GM18868 (cell line): ENCODE results near the gene DIAPH3.

ENCODE experiments used
- ATAC-seq: cut with Tn5 transposase; IDR thresholded peaks from one replicate; pipeline ENCODE4 v1.9.1; 2021; ENCODE audit warnings: mild to moderate bottlenecking, moderate library complexity; ENCODE audit not compliant: unreplicated experiment

DIAPH3 gene

DNA sequence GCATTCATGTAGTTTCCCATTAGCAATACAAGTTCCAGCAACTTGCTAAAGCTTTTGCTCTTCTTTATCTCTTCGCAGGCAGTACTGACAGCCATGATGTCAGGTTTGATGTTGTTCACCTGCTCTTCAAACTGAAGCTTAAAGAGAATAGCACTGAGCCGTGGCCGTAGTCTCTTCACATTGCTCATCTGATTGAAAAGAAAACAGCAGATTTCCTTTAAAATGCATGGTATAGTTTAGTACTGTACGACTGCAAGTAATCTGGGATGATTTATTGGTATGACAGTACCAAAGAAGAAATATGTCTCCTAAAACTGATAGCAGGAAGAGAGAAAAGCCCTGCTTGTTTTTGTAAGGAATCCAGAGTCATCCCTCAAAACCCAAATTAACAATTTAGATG is 284.4 kb downstream of the DIAPH3 start:
- ATAC-seq, result no peak

- ATAC-seq, result no peak
These were observed 285.8 kb downstream of the DIAPH3 start for GRCh38 chr13:59877933-59878332.

- ATAC-seq, result no peak
These were observed 288.8 kb downstream of the DIAPH3 start for GRCh38 chr13:59874973-59875372.

GRCh38 chr13:59873856-59874255 is 289.9 kb downstream of the DIAPH3 start:
- ATAC-seq, result no peak

GRCh38 chr13:59873309-59873708 is 290.4 kb downstream of the DIAPH3 start:
- ATAC-seq, result no peak

DNA sequence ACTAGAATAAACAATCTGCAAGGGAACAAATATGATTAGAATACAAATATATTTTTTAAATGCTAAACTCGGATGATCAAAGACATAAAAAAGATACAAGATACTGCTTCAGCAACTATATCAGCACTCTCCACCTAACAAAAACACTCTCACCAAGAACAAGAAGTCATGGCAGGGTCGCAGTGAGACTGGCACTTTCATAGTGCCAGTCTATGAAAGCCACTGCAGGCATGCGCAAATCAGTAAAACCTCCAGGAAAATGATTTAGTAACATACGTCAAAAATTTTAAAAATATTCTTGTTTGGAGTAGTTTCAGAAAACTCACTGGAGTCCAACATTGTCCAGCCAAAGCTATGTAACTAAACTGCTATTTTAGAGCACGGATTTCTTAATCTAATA is 295.9 kb downstream of the DIAPH3 start:
- ATAC-seq, result no peak

- no peak for ATAC-seq
These were observed 298.3 kb downstream of the DIAPH3 start for GRCh38 chr13:59865398-59865797.

GRCh38 chr13:59863621-59864020 is 300.1 kb downstream of the DIAPH3 start:
- ATAC-seq, result no peak

DNA sequence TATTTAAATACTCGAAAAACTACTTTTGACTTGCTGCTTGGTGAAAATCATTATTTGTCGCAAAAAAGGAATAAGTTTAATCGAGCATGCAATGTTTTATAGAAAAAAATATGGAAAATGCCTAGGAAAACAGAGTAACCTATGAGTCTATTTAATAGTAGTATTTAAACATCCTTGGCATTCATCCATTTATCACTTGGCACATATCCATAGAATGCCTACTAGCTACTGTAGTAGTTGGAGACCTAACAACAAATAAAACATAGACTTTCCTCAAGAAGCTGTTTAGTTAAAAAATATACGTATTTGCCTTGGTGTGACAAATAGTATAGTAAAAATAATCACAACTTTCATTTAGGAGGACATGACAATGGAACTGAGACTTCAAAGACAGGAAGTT is 302.1 kb downstream of the DIAPH3 start:
- ATAC-seq, result no peak

DNA sequence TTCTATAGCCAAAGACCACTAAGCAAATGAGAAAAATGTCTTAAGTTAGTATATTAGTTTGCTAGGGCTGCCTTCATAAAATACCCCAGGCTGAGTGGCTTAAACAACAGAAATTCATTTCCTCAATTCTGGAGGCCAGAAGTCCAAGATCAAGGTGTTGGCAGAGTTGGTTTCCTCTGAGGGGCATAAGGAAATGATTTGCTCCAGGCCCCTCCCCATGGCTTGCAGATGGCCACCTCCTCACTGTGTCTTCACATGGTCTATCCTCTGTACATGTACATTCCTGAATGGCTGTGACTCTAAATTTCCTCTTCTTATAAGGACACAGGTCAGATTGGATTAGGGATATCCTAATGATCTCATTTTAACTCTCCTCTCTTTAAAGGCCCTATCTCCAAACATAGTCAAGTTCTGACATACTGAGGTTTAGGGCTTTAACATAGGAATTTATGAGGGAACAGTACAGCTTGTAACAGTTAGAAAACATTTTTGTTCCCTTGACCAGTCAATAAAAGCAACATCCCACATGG is 307.4 kb downstream of the DIAPH3 start:
- no peak for ATAC-seq

- ATAC-seq, result no peak
These were observed 316.7 kb downstream of the DIAPH3 start for GRCh38 chr13:59846845-59847620.

DNA sequence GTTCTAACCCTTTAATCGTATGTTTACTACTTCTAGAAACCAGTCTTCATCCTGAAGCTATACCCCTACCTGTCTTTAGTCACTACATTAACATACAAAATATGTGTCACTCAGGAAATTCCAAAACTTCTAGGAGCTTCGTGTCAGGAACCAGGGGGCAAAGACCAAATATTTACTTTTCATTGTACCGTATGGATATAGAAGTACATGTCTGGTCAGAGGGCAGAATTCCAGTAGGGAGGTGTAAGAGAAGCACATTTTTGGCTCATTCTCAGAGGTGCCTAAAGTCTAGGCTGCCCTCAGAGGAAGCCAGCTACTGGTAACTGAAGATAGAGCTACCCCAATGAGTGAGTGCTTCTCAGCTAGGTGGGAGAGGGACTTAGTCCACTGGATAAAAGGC is 320.7 kb downstream of the DIAPH3 start:
- ATAC-seq, result no peak

- ATAC-seq, result no peak
These were observed 321.2 kb downstream of the DIAPH3 start for GRCh38 chr13:59842507-59842906.

GRCh38 chr13:59839186-59839585 is 324.5 kb downstream of the DIAPH3 start:
- ATAC-seq, result no peak

- no peak for ATAC-seq
These were observed 326.6 kb downstream of the DIAPH3 start for GRCh38 chr13:59837101-59837500.

DNA sequence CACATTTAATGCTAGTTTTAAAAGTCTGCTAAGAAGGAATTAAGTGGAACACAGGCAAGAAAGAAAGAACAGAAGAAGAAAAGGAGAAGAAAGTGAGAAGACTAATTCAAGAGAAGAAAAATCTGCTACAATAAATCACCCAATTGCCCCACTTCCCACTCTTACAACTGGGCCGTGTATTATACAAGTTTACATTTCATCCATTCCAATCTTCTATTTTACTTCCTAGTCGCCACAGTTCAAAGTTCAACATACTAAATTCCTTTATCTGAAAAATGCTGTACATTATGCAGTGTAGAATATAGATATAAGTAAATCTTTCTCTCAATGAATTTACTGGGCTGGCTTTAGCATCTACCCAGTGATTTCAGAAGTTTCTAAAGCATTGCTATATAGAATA is 328.2 kb downstream of the DIAPH3 start:
- ATAC-seq, result no peak

DNA sequence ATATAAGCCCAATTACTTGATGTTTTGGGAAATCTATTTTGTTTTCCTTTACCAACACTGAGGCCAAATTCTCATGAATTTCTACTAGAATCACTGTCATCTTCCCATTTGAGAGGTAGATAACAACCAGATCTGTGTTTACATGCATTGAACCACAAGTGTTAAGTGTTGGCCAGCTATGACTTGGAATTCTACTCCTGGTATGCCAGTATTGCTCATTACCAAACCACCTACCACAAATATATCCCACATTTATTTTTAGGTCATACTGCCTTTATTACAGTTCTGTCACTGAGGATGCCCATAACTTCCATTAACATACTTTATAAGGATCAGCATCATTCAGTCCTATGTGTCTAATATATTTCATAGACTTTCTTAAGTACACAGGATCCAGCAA is 328.9 kb downstream of the DIAPH3 start:
- no peak for ATAC-seq

DNA sequence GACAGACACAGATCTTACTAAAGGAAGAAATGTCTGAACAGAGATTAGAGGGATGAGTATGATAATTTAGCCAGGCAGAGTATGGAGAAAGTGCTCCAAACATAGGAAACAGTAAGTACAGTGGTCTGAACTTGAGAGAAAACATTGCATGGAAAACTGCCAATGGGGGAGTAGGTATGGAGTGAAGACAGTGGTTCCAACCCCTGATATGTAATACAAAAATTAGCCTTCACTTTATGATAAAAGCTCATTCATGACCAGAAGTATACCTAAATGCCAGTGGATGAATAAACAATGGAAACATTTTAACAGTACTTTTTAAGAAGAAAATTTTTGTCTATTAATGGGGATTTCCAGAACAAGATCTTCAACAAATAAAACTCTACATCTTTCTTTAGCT is 334.0 kb downstream of the DIAPH3 start:
- ATAC-seq, result no peak

GRCh38 chr13:59823486-59823885 is 340.2 kb downstream of the DIAPH3 start:
- no peak for ATAC-seq

DNA sequence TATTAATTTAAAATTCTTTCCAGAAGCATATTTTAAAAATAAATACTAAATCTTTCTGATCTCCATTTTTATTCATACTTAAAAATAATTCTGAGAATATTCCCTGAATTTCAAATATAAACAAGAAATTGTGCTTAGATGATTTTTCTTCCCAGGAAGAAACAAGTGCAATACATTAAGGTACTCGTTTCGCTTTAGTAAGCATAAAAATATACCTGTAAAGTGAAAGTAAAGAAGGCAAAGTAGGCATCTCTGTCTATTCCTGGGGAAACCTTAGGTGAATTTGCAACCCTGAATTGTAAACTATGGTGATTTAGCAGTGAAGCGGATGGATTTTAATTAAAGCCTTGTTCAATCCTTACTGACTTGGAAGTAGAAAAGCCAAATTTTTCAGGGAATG is 354.2 kb downstream of the DIAPH3 start:
- ATAC-seq, result no peak

DNA sequence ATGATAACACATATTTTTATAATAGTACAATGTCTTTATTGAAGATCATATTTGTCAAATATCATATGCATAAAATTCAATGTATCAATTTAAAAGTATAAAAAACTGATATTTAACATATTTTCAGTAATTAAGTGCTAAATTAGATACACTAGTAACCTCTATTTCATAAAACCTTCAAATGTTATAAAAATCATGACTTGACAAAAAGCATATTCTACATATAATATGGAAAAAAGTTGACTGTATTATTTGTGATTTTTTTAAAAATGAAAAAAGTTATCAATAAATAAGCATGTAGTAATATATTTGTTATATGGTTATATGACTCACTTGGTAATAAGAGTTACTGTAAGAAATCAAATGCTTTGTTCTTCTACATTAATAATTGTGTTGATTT is 356.9 kb downstream of the DIAPH3 start:
- no peak for ATAC-seq

GRCh38 chr13:59801107-59801880 is 362.4 kb downstream of the DIAPH3 start:
- ATAC-seq, result no peak
